Trophoblast cell (in vitro differentiated cells and primary cell): ENCODE data around the gene TAPT1.
A peak's percentile ranks its signal among the peaks of the same experiment; 100 is the strongest.

Experiments used
- DNase-seq, 2 donors: peaks; one replicate each; pipeline ENCODE4 v3.0.0-alpha.2; 2016
- H2AFZ ChIP-seq: 2 replicates; pipeline ENCODE4 v1.6.1; 2013; ENCODE audit warnings: low read length, moderate library complexity, mild to moderate bottlenecking; ENCODE audit not compliant: insufficient read depth, poor library complexity
- H2AK5ac ChIP-seq: 2 replicates; pipeline ENCODE4 v1.6.1; 2013; ENCODE audit warnings: mild to moderate bottlenecking, low read length
- H2BK120ac ChIP-seq: 2 replicates; pipeline ENCODE4 v1.6.1; 2013; ENCODE audit warnings: low read length, mild to moderate bottlenecking, moderate library complexity; ENCODE audit not compliant: insufficient read depth, poor library complexity
- H2BK12ac ChIP-seq: 2 replicates; pipeline ENCODE4 v1.6.1; 2013; ENCODE audit warnings: mild to moderate bottlenecking, low read length, moderate library complexity
- H2BK5ac ChIP-seq: 2 replicates; pipeline ENCODE4 v1.6.1; 2013; ENCODE audit warnings: low read length, low read depth, moderate library complexity, mild to moderate bottlenecking; ENCODE audit not compliant: poor library complexity
- H3K14ac ChIP-seq: 2 replicates; pipeline ENCODE4 v1.6.1; 2013; ENCODE audit warnings: mild to moderate bottlenecking, low read length
- H3K18ac ChIP-seq: 2 replicates; pipeline ENCODE4 v1.6.1; 2013; ENCODE audit warnings: mild to moderate bottlenecking, low read length
- H3K23ac ChIP-seq: 2 replicates; pipeline ENCODE4 v1.6.1; 2013; ENCODE audit warnings: low read length
- H3K27ac ChIP-seq: 2 replicates; pipeline ENCODE4 v1.5.1; 2013; ENCODE audit warnings: low read depth, mild to moderate bottlenecking, inconsistent platforms, low read length, moderate library complexity
- H3K27me3 ChIP-seq: 2 replicates; pipeline ENCODE4 v1.6.1; 2013; ENCODE audit warnings: inconsistent platforms, mild to moderate bottlenecking, low read length, moderate library complexity; ENCODE audit not compliant: insufficient read depth
- H3K36me3 ChIP-seq, 2 experiments: 1 replicate in 1 of 2; 2 replicates in 1 of 2; pipeline ENCODE4 v1.6.1; 2013; ENCODE audit warnings: low read length in 2 of 2, mild to moderate bottlenecking in 2 of 2, moderate library complexity in 1 of 2; ENCODE audit not compliant: insufficient read depth in 2 of 2, control insufficient read depth in 1 of 2
- H3K4ac ChIP-seq: 2 replicates; pipeline ENCODE4 v1.6.1; 2013; ENCODE audit warnings: low read depth, mild to moderate bottlenecking, low read length, moderate library complexity
- H3K4me1 ChIP-seq, 2 experiments: 1 replicate in 1 of 2; 2 replicates in 1 of 2; pipeline ENCODE4 v1.6.1; 2013; ENCODE audit warnings: low read length in 2 of 2, mild to moderate bottlenecking in 2 of 2, moderate library complexity in 1 of 2; ENCODE audit not compliant: insufficient read depth in 2 of 2, control insufficient read depth in 1 of 2
- H3K4me2 ChIP-seq: 2 replicates; pipeline ENCODE4 v1.6.1; 2013; ENCODE audit warnings: inconsistent platforms, mild to moderate bottlenecking, low read length, moderate library complexity
- H3K4me3 ChIP-seq: 2 replicates; pipeline ENCODE4 v1.5.1; 2013; ENCODE audit warnings: mild to moderate bottlenecking, low read depth, low read length, inconsistent platforms
- H3K79me1 ChIP-seq: one replicate; pipeline ENCODE4 v1.6.1; 2013; ENCODE audit warnings: low read length
- H3K79me2 ChIP-seq: 2 replicates; pipeline ENCODE4 v1.6.1; 2013; ENCODE audit warnings: low read length, mild to moderate bottlenecking; ENCODE audit not compliant: control insufficient read depth, insufficient read depth, poor library complexity
- H3K9ac ChIP-seq: 2 replicates; pipeline ENCODE4 v1.6.1; 2013; ENCODE audit warnings: mild to moderate bottlenecking, low read length
- H3K9me3 ChIP-seq: 2 replicates; pipeline ENCODE4 v1.6.1; 2013; ENCODE audit warnings: low read depth, mild to moderate bottlenecking, control low read depth, inconsistent platforms, low read length; ENCODE audit not compliant: insufficient read depth
- H4K12ac ChIP-seq: 2 replicates; pipeline ENCODE4 v1.6.1; 2013; ENCODE audit warnings: low read depth, mild to moderate bottlenecking, low read length, moderate library complexity
- H4K8ac ChIP-seq: 2 replicates; pipeline ENCODE4 v1.6.1; 2013; ENCODE audit warnings: low read depth, mild to moderate bottlenecking, low read length, moderate library complexity
- H4K91ac ChIP-seq: one replicate; pipeline ENCODE4 v1.6.1; 2013; ENCODE audit warnings: low read depth, mild to moderate bottlenecking, low read length, moderate library complexity
- WGBS: extraction: QIAGEN DNeasy Blood & Tissue Kit; methylation state at CpG from one replicate; pipeline ENCODE4 v1.1.7; 2013; ENCODE audit warnings: missing lambda C conversion rate; ENCODE audit not compliant: insufficient read length, insufficient coverage; ENCODE audit errors: extremely low coverage; 5-methylcytosine and 5-hydroxymethylcytosine counted together

TAPT1 gene

DNA sequence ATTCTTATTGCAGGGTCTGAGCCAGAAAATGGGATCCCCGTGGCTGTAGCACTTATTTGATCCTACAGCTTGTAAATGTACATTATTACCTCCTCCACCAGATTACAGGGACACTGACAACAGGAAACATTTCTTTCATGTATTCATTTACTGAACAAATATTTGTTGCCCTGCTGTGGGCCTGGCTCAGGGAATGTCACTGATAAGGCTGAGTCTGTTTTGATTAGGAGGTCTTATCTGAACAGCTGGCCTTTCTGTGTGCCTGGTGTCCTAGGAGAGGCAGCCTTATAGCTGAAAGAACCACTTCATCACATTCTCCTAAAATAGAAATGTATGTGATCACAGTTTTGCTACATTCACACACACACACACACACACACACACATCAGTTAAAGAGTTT is 96.9 kb downstream of the TAPT1 start:
- WGBS, result no CpG with 5 or more reads among the region's 1 CpG
- H3K4ac ChIP-seq, result no peak overlapping the region
- H3K79me2 ChIP-seq, result no peaks in the 10 kb centered on the region
- no peak overlapping the region for H3K18ac ChIP-seq
- no peak overlapping the region for H2BK12ac ChIP-seq
- no peak overlapping the region for H2BK5ac ChIP-seq
- no peak overlapping the region for H2AFZ ChIP-seq
- no peak overlapping the region for H3K4me3 ChIP-seq
- H3K9me3 ChIP-seq, result no peaks in the 10 kb centered on the region
- no peak overlapping the region for H3K4me2 ChIP-seq
- peaks cover 0 to 4% of the 10 kb centered on the region in 2 experiments for H3K4me1 ChIP-seq
- H3K23ac ChIP-seq, result no peak overlapping the region
- H3K27me3 ChIP-seq, result no peaks in the 10 kb centered on the region
- H4K8ac ChIP-seq, result no peak overlapping the region
- H2AK5ac ChIP-seq, result no peak overlapping the region
- no peak overlapping the region for H4K91ac ChIP-seq
- no peak overlapping the region for H3K27ac ChIP-seq
- H2BK120ac ChIP-seq, result no peak overlapping the region
- H3K36me3 ChIP-seq, result no peaks in the 10 kb centered on the region
- no peak overlapping the region for H3K9ac ChIP-seq
- peak; percentile 16 to 65 for DNase-seq
- no peak overlapping the region for H3K14ac ChIP-seq
- no peak overlapping the region for H4K12ac ChIP-seq
- H3K79me1 ChIP-seq, result peaks cover 1% of the 10 kb centered on the region

DNA sequence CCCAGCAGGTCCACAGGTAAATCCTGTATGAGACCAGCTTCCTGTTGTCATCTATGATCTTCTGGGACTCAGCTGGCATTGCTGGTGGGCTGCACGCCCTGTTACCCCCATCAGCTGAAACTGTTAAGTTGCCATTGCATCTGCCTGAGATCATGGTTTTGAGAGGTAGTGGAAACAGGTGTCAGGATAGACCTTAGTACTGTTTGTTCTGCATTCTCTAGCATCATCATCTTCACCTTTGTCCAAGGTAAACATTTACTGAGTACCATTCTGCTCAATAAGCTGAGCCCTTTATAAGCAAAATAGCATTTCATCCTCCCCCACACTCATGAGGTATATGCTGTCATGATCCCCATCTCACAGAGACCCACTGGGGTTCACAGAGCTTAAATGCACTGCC is 99.6 kb downstream of the TAPT1 start:
- no peaks in the 10 kb centered on the region for H3K36me3 ChIP-seq
- no peak overlapping the region for H4K8ac ChIP-seq
- H3K4me1 ChIP-seq, result peaks cover 0 to 4% of the 10 kb centered on the region in 2 experiments
- no peaks in the 10 kb centered on the region for H3K79me2 ChIP-seq
- no peak overlapping the region for H3K4me3 ChIP-seq
- H2AFZ ChIP-seq, result no peak overlapping the region
- no peak overlapping the region for H2BK12ac ChIP-seq
- H4K12ac ChIP-seq, result no peak overlapping the region
- no peak overlapping the region for H3K9ac ChIP-seq
- H3K79me1 ChIP-seq, result peaks cover 1% of the 10 kb centered on the region
- H3K18ac ChIP-seq, result no peak overlapping the region
- DNase-seq, result no peak
- no CpG with 5 or more reads among the region's 1 CpG for WGBS
- H2AK5ac ChIP-seq, result no peak overlapping the region
- no peak overlapping the region for H3K4ac ChIP-seq
- no peaks in the 10 kb centered on the region for H3K27me3 ChIP-seq
- no peak overlapping the region for H3K27ac ChIP-seq
- no peak overlapping the region for H3K23ac ChIP-seq
- H3K9me3 ChIP-seq, result no peaks in the 10 kb centered on the region
- H4K91ac ChIP-seq, result no peak overlapping the region
- no peak overlapping the region for H3K14ac ChIP-seq
- no peak overlapping the region for H2BK5ac ChIP-seq
- no peak overlapping the region for H2BK120ac ChIP-seq
- no peak overlapping the region for H3K4me2 ChIP-seq

DNA sequence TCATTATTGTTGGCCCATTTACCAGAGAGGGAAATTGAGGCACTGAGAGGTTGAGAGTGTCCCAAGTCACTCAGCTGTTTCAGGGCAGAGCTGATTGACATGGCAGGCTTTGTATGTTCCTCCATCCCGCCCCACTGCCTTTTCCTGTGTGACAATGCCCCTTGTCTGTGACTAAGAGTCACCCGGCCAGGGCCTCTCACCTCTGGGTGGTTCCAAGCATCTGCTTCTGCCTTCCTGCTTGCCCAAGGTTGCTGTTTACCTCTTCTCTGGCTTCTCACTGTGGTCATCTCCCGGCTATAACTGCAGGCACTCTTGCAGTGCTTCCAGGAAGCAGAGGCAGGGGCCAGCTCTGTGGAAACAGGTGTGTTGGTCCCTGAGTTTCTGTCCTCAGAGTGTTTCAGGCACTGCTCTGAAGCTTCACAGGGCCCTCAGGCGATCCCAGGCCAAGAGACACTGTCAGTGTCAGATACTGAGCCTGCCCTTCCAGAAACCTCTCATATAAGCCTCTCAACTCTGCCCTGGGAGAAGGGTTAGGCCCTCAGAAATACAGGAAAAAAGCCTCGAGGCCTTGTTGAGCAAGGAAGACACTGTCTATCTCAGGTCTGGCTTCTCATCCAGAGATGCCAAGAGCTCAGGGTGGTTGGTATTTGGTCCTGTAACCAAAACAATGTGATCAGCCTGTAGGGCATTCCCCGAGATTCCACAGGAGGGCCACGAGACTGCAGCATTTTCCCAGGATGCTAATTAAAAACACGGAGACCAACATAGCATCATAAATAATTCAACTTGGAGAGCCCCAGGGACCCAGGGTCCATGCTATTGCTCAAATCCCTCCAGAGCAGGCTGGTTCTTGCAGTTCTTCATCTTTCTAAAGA is 100.5 kb downstream of the TAPT1 start:
- Histone ChIP-seq H3K9ac (no peak overlapping the region), H3K4me3 (no peak overlapping the region), H3K27me3 (no peaks in the 10 kb centered on the region), H3K79me2 (no peaks in the 10 kb centered on the region), H2BK12ac (no peak overlapping the region), H2AK5ac (no peak overlapping the region), H3K4ac (no peak overlapping the region), H2BK120ac (no peak overlapping the region), H3K4me2 (no peak overlapping the region), H3K23ac (no peak overlapping the region), H2AFZ (no peak overlapping the region), H3K9me3 (no peaks in the 10 kb centered on the region), H3K14ac (no peak overlapping the region), H3K36me3 (no peaks in the 10 kb centered on the region), H4K12ac (no peak overlapping the region), H4K8ac (no peak overlapping the region), H3K18ac (no peak overlapping the region), H2BK5ac (no peak overlapping the region), H3K79me1 (peaks cover 1% of the 10 kb centered on the region), H3K4me1 (peaks cover 0 to 4% of the 10 kb centered on the region in 2 experiments), H3K27ac (peak overlapping the region; percentile 19), H4K91ac (no peak overlapping the region)
- peak; percentile 63 to 68 for DNase-seq
- no CpG with 5 or more reads among the region's 8 CpGs for WGBS

DNA sequence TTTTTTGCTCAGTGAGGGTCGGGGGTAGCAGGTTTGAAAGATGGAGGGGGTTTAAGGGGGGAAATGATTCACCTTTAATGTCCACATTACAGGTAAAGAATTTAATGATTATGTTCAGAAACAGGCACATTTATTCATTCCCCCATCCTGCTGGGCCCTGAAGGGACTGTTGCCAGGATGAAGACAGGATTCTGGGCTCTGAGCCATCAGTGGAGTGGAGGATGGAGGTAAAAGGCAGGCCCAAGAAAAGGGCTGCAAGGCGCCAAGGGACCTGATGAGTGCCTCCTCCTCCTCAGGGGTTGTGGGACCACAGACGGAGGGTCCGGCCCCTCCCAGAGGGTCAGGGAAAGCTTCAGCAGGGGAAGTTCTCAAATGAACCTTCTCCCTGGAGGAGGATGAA is 102.0 kb downstream of the TAPT1 start:
- H3K4ac ChIP-seq, result no peak overlapping the region
- WGBS, result no CpG with 5 or more reads among the region's 4 CpGs

More for the DNA sequence above, 102.0 kb downstream of the TAPT1 start:
- Histone ChIP-seq H4K8ac (no peak overlapping the region), H3K79me2 (no peaks in the 10 kb centered on the region), H3K4me1 (peaks cover 0 to 4% of the 10 kb centered on the region in 2 experiments), H4K12ac (no peak overlapping the region), H2BK12ac (no peak overlapping the region), H3K27me3 (no peaks in the 10 kb centered on the region), H2AK5ac (no peak overlapping the region), H3K4me2 (no peak overlapping the region), H3K4me3 (no peak overlapping the region), H2BK5ac (no peak overlapping the region), H3K14ac (no peak overlapping the region), H2AFZ (no peak overlapping the region), H3K79me1 (peaks cover 1% of the 10 kb centered on the region), H3K9ac (no peak overlapping the region), H3K27ac (no peak overlapping the region), H4K91ac (no peak overlapping the region), H3K23ac (no peak overlapping the region), H2BK120ac (no peak overlapping the region), H3K18ac (no peak overlapping the region), H3K9me3 (no peaks in the 10 kb centered on the region), H3K36me3 (no peaks in the 10 kb centered on the region)
- no peak for DNase-seq
